Germinal center (tissue), 1 donor: ENCODE measurements around the gene XRN1.
"Not testable (repeated sequence)": the region's sequence is repeated elsewhere in the genome, so short reads cannot be mapped to it uniquely, and the experiment has no call there.

Experiments used
- DNase-seq: peaks from one replicate; pipeline ENCODE4 v3.0.0; 2012; ENCODE audit warnings: mixed read lengths, low spot score

XRN1 gene

DNA sequence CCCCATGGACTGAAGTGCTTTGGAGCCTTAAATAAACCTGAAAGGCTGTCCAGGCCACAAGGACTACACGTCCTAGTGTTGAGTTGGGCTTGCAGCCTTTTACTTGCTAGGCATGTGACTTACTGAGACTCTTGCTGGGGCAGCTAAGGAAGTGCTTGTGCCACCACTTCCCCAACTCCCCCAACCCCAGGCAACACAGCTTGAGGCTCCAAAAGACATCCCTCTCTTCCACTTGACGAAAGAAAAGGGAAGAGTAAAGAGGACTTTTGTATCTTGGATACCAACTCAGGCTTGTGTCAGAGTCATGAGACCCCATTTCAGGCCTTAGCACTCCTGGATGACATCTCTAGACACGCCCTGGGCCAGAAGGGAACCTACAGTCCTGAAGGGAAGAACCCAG, 109.8 kb downstream of the XRN1 start:
- no peak for DNase-seq

DNA sequence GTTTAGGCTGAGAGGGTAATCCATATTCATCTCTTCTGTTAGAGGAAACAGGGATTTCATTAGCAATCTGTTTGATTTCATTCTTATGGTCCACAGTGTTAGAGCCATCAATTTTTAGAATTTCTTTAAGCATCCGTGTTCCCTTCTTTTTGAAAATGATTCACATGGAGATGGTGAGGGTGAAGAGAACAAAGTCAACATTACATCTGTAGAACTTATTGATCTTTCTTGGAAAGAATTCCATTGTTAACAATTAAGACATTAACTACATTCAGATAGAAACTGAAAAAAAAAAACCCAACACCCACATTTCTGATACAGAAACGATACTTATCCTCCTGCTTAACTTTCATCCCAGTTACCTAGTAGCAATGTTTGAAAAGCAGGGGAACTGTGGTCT, 115.4 kb downstream of the XRN1 start:
- DNase-seq: no peak

DNA sequence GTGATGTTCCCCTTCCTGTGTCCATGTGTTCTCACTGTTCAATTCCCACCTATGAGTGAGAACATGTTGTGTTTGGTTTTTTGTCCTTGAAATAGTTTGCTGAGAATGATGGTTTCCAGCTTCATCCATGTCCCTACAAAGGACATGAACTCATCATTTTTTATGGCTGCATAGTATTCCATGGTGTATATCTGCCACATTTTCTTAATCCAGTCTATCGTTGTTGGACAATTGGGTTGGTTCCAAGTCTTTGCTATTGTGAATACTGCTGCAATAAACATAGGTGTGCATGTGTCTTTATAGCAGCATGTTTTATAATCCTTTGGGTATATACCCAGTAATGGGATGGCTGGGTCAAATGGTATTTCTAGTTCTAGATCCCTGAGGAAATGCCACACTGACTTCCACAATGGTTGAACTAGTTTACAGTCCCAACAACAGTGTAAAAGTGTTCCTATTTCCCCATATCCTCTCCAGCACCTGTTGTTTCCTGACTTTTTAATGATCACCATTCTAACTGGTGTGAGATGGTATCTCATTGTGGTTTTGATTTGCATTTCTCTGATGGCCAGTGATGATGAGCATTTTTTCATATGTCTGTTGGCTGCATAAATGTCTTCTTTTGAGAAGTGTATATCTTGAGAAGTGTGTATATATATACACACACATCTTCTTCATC, 123.4 kb downstream of the XRN1 start:
- not testable (repeated sequence) for DNase-seq

- DNase-seq: no peak
Observed at GRCh38 chr3:142319912-142320311, 127.9 kb downstream of the XRN1 start.

- no peak for DNase-seq
Observed at GRCh38 chr3:142319094-142319493, 128.7 kb downstream of the XRN1 start.

DNA sequence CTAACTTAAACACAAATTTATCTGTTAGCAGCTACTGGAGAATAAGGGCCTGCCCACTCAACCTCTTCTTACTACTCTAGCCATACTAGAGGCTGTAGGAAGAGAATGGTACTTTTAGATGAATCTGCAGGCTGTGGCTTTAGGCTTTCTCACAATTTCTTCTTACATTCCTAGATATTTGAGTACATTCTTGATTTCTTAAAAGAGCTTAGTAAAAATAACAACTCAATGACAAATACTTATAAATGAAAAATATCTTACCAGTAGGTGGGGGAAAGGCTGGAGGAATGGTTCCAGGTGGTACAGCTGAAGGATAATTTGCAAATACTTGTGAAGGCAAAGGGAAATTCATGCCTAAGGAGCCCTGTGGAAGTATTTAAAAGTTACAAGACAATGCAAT, 129.5 kb downstream of the XRN1 start:
- no peak for DNase-seq

GRCh38 chr3:142315978-142316388, 131.9 kb downstream of the XRN1 start:
- DNase-seq: not testable (repeated sequence)

DNA sequence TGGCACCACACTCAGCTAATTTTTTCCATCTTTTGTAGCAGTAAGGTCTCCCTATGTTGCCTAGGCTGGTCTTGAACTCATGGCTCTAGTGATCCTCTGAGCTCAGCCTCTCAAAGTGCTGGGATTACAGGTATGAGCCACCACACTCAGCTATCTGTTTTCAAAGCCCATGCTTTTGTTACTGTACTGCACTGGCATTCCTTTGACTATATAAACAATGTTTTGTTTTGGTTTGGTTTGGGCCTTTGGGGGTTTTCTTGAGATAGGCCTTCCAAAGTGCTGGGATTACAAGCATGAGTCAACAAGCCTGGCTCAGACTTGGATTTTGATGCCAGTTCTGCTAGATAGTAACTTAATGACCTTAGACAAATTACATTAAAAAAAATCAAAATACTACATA, 132.8 kb downstream of the XRN1 start:
- no peak for DNase-seq

DNA sequence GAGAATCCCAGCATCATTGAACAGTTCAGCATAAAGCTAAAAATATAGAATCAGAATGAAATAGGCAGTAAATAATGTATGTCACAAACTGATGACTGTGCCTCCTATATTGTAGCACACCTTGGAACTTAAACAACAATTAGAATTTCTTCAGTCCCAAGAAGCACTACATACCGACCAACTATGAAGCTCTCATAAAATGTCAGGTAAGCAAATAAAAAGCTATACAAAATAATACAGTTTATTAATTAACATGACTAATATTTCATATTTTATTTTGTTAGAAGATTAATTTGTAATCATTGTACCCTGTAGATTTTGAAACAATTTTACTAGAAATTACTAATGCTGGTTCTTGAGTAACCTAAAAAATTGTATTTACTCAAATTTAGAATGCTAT, 137.4 kb downstream of the XRN1 start:
- no peak for DNase-seq

GRCh38 chr3:142302847-142303246, 145.0 kb downstream of the XRN1 start:
- not testable (repeated sequence) for DNase-seq

GRCh38 chr3:142298626-142299025, 149.2 kb downstream of the XRN1 start:
- DNase-seq: no peak

DNA sequence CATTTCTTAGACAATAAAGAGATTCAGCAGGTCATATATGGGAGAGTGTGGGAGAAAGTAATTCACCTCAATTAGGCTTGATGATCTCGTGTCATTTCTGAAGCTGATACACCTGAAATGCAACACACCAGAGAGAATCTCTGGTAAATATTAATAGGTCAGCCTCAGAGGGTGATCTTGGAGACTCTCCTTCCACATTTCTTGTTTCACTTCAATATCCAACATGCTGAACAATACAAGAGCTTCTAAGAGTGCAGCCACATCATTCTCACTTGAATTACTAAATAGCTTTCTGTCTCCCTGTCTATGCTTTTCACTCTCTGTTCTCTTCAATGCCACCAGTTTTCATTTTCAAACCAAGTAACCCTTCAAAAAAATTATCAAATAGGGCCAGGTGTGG, 151.3 kb downstream of the XRN1 start:
- DNase-seq: no peak

DNA sequence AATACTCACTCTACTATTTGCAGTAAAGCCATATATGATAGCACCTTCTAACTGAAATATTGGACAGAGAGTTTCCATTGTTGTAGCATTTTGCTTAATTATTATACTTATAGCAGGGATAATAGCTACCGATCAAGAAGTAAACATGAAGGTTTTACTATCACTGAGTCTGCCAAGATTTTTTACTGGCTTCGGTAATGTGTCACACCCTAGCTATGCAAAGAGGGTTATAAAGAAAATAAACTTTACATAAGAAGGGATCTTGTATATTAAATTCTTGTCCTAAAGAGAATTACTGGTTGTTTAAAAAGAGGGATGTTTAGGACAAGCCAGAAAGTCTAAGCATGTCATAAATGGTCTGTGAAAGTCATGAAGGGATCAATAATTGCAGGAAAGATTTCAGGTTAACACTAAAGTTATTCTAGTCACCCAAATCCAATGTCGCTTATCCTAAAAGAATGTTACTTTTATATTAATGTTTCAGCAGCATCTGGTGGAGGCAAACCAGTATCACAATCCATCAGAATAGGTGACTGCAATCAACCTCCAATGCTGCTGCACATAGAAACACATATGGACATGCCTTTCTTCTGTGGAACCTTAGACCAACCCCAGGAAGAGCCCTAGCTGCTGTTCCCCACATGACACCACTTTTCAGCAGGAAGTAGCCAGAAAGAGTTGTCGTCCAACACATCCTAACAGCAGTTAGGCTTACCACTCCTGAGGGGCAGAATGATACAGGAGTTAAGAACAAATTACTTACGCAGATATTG, 159.8 kb downstream of the XRN1 start:
- DNase-seq: no peak

DNA sequence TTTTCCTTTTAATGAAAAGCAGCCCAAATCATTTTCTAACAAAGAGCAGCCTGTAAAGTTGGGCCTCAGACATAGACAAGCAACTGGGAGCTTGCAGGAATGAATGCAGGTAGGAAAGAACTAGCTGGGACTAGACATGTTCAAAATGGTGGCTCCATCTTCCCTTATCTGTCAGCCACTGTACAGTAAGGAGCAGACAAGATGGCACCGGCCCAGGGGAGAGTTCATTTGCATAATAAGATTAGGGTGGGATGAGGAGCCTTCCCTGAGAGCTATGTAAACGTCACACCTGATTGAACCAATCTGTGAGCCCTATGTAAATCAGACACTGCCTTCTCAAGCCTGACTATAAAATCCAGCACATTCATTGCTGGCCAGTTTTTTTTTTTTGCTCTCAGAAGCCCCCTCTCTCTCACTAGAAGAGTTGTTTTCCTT, 162.7 kb downstream of the XRN1 start:
- DNase-seq: no peak

GRCh38 chr3:142282503-142282902, 165.3 kb downstream of the XRN1 start:
- no peak for DNase-seq

DNA sequence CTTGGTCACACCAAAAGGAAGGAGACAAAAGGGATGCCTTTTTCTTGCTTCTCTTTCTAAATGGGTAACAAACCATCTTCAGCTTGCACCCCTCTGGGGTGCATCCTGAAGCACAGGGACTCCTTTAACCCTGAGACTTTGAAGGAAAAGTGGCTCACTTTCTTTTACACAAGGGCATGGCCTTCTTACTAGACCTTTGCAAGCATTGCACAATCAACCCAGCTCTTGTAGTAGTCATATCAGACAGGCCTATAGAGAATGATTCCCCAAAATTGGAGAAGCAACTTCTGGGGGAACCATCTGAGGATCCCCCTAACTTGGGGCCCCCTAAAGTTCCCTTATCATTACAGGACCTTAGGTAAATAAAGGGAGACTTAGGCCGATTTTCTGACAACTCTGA, 166.4 kb downstream of the XRN1 start:
- DNase-seq: no peak

GRCh38 chr3:142279965-142280590, 167.8 kb downstream of the XRN1 start:
- DNase-seq: peak; percentile 51

DNA sequence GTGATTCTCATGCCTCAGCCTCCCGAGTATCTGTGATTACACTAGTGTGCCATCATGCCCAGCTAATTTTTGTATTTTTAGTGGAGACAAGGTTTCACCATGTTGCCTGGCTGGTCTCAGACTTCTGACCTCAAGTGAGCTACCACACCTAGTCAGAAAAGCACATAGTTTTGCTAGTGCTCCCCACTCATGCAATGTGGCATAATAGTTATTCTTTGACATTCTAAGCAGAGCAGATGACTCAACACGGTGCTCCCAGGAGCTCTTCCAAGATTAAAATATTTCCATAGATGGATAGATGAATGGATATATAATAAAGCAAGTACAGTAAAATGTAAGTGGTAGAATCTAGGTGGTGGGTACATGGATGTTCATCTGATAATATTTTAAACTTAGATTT, 169.4 kb downstream of the XRN1 start:
- DNase-seq: no peak

GRCh38 chr3:142276781-142277180, 171.1 kb downstream of the XRN1 start:
- DNase-seq: no peak

DNA sequence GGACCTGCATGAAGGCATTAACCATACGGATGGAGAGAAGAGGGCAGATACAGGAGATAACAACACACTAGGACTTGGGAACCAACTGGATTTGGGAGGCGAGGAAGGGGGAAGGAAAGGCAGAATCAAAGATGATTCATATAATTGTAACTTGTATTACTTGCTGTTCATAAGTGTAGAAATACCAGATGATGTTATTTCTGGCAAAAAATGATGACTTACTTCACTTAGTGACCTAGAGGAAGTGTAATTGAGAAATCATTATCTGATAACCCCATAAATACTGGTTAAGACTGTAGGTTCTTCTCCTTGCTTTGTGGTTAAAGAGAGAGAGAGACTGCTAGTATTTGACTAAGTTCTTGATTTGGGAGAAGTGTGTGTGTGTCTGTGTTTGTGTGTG, 172.0 kb downstream of the XRN1 start:
- DNase-seq: no peak

- no peak for DNase-seq
Observed at GRCh38 chr3:142274908-142275307, 172.9 kb downstream of the XRN1 start.

GRCh38 chr3:142273501-142273900, 174.3 kb downstream of the XRN1 start:
- DNase-seq: no peak

DNA sequence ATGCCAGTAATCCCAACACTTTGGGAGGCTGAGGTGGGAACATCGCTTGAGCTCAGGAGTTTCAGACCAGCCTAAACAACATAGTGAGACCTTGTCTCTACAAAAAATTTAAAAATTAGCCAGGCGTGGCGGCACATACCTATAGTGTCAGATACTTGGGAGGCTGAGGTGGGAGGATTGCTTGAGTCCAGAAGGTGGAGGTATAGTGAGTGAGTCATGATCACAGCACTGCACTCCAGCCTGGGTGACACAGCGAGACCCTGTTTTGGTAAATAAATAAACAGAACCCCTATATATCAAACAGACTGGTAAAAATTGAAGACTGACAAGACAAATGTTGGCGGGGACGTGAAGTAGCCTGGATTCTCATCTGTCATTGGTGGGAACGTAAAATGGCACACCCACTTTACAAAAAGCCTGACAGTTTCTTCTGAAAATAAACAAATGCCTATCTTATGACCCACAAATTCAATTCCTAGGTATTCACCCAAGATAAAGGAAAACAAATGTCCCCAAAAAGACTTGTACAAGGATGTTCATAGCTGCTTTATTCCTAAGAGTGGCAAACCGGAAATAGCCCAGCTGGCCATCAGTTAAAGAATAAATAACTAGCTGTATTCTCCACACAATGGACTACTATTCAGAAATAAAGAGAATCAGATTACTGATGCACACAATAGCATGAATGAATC, 175.5 kb downstream of the XRN1 start:
- no peak for DNase-seq
